Muscle of leg (tissue), 11 donors: ENCODE measurements around the gene CTSV. TPM values are rescaled to one million over a fixed set of nuclear protein-coding genes. Genes with fewer than 3 reads are reported as not detected.
"Not testable (repeated sequence)": the region's sequence is repeated elsewhere in the genome, so short reads cannot be mapped to it uniquely, and the experiment has no call there.

Experiments used
- DNase-seq: peaks from one replicate; pipeline ENCODE4 v3.0.0; 2013
- H3K27ac ChIP-seq: one replicate; pipeline ENCODE4 v1.5.1; 2013; ENCODE audit warnings: mild to moderate bottlenecking, low read length, control low read depth
- H3K27me3 ChIP-seq: one replicate; pipeline ENCODE4 v1.6.1; 2013; ENCODE audit warnings: low read length; ENCODE audit not compliant: control insufficient read depth, insufficient read depth
- H3K36me3 ChIP-seq: one replicate; pipeline ENCODE4 v1.6.1; 2013; ENCODE audit warnings: low read length; ENCODE audit not compliant: control insufficient read depth, insufficient read depth
- H3K4me1 ChIP-seq: one replicate; pipeline ENCODE4 v1.6.1; 2013; ENCODE audit warnings: low read length; ENCODE audit not compliant: control insufficient read depth, insufficient read depth
- H3K4me3 ChIP-seq: one replicate; pipeline ENCODE4 v1.5.1; 2013; ENCODE audit warnings: low read length, control low read depth
- H3K9me3 ChIP-seq: replicated peaks from 2 replicates; pipeline ENCODE4 v1.6.1; 2013; ENCODE audit warnings: low read depth, low read length; ENCODE audit not compliant: control insufficient read depth
- WGBS: methylation state at CpG from one replicate; pipeline ENCODE4 v1.1.5; 2013; ENCODE audit warnings: missing lambda C conversion rate; ENCODE audit not compliant: insufficient coverage; 5-methylcytosine and 5-hydroxymethylcytosine counted together
- polyA plus RNA-seq, 8 donors: library from polyadenylated mRNA; unstranded; fragments of 120-200 nt; gene quantifications; one replicate each; pipeline versions ENCODE4 v1.2.1 to v1.2.3, GENCODE V29; 2013; ENCODE audit warnings: inconsistent platforms in 1 of 8, low replicate concordance in 1 of 8; ENCODE audit not compliant: insufficient read length in 8 of 8, insufficient read depth in 1 of 8
- total RNA-seq: library from RNA; stranded (reverse); fragments of 120-200 nt; gene quantifications from one replicate; pipeline ENCODE4 v1.2.4, GENCODE V29; 2013

The CTSV gene
- total and polyA plus RNA-seq, 9 donors: 0.43 to 1.2 (median 0.65) TPM

DNA sequence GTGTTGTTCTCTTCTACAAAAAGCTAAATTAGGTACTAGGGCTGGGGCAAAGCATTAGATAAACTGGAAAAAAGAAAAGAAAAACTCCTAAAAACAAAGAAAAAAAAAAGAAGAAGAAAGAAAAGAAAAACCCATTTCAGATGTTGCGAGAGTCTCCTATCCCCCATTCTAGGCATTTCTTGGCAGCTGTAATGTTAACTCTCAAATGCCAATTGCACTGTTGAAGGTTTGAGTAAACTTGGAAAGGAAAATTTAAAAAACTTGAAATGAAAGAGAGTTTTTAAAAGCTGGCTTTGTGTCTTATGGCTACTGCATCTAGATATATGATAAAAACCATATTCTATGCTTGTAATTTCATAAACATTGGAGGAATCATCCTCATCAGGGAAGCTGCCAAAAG lies 34.6 kb upstream of the CTSV start:
- Histone ChIP-seq H3K27me3 (peaks cover 41% of the 10 kb centered on the region), H3K4me3 (no peak overlapping the region), H3K9me3 (no peaks in the 10 kb centered on the region), H3K27ac (no peak overlapping the region), H3K36me3 (no peaks in the 10 kb centered on the region), H3K4me1 (peaks cover 7% of the 10 kb centered on the region)
- WGBS: no CpG with 5 or more reads among the region's 1 CpG
- no peak for DNase-seq

DNA sequence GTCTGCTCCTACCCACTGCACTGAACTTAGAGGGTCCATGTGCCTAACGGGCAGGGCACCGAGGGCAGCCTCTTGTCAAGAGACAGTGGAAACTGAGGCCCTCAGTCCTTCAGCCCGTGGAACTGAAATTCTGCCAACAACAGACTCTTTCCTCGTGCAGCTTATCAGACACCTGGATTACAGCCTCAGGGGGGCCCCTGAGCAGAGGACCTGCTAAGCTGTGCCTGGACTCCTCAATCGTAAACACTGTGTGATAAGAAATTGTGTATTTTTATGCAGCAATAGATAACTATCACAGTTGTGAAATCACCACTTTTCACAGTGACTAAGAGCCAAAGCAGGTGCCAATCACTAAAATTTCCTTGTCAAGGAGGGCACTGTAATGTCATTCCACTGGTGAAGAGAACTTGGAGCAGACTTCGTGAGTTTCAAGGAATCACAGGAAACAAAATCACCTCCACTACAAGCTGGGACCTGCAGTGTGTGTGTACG lies 33.4 kb upstream of the CTSV start:
- Histone ChIP-seq H3K4me3 (no peak overlapping the region), H3K27ac (no peak overlapping the region), H3K4me1 (peaks cover 7% of the 10 kb centered on the region), H3K9me3 (no peaks in the 10 kb centered on the region), H3K36me3 (no peaks in the 10 kb centered on the region), H3K27me3 (peaks cover 30% of the 10 kb centered on the region)
- 64% methylated on average over 5 of the region's 7 CpGs for WGBS
- DNase-seq: no peak

DNA sequence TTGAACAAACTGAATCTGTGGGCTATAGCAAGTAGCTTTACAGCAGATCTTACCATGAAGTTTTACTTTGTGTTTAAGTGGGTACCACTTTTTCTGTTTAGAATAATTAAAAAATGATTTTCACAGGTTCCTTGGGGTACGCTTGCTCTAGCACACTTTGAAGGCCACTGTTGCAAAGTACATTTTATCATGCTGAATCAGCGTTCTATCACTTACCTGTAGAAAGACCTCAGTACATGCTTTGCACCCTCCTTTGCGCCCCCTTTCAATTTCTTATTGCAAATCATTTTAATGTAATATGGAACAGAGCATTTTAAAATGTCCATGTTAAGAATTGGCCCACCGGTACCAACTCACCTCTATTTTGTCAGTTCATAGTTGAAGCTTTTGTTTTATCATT lies 31.4 kb upstream of the CTSV start:
- DNase-seq, H3K27ac ChIP-seq, H3K9me3 ChIP-seq, H3K36me3 ChIP-seq, H3K4me3 ChIP-seq, H3K4me1 ChIP-seq: not testable (repeated sequence)
- no CpG with 5 or more reads among the region's 4 CpGs for WGBS
- H3K27me3 ChIP-seq: peaks cover 11% of the 10 kb centered on the region

DNA sequence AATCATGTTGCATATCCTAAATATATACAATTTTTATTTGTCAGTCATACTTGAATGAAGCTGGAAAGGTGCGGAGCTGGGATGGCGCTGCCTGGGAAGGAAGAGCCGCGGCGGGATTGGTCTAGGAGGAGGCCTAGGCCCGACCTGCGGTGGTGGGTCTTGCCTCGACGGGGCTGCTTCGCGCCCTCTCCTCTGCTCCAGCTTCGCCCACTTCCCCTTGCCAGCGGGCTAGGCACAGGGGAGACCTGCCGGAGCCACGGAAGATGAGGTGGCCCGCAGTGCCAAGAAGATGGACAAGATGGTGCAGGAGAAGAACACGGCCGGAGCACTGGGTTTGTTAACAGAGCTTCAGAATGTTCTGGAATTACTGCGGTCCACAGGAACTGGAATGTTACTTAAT lies 28.5 kb upstream of the CTSV start:
- no peak overlapping the region for H3K27ac ChIP-seq
- no peaks in the 10 kb centered on the region for H3K36me3 ChIP-seq
- DNase-seq: no peak
- H3K9me3 ChIP-seq: no peaks in the 10 kb centered on the region
- no peaks in the 10 kb centered on the region for H3K4me1 ChIP-seq
- 96% methylated on average over 17 of the region's 19 CpGs for WGBS
- H3K27me3 ChIP-seq: peaks cover 3% of the 10 kb centered on the region
- no peak overlapping the region for H3K4me3 ChIP-seq

DNA sequence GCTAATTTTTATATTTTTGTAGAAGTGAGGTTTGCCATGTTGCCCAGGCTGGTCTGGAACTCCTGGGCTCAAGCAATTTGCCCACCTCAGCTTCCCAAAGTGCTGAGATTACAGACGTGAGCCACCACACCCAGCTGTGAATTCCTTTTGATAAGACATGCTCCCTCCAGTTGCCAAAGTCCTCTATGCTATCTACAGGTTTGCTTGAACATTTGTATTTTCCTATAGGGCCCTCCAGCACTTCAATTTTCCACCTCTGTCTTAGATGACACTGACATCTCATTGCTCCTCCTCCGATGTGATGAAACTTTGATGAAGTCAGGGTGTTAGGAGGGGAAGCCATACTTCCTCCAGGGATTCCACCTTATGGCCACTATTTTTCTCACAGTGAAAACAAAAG lies 25.2 kb upstream of the CTSV start:
- H3K9me3 ChIP-seq: no peaks in the 10 kb centered on the region
- no peaks in the 10 kb centered on the region for H3K36me3 ChIP-seq
- peaks cover 3% of the 10 kb centered on the region for H3K27me3 ChIP-seq
- H3K27ac ChIP-seq: no peak overlapping the region
- H3K4me3 ChIP-seq: no peak overlapping the region
- no peaks in the 10 kb centered on the region for H3K4me1 ChIP-seq
- no peak for DNase-seq
- WGBS: no CpG with 5 or more reads among the region's 2 CpGs

DNA sequence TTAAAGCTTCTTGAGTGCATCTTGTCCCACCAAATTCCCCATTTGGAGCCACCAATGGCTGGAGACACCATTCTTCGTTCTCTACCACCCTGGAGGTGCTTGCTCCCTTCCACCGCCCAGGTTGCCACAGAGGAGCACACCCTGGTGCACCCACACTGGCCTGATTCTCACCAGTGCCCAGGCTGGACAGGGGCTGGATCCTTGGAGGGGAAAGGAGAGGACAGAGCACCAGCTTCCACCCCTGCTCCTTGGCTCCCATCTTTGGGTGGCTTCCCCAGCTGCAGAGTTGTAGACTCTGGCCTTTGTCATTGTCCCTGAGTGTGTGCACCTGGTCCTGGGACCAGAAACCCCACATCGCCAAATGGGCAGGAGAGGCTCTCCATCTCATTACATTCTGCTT lies 21.9 kb upstream of the CTSV start:
- WGBS: 86% methylated on average over 1 of the region's 3 CpGs
- no peaks in the 10 kb centered on the region for H3K36me3 ChIP-seq
- no peak for DNase-seq
- H3K27ac ChIP-seq: no peak overlapping the region
- H3K4me1 ChIP-seq: no peaks in the 10 kb centered on the region
- H3K4me3 ChIP-seq: no peak overlapping the region
- H3K27me3 ChIP-seq: peaks cover 3% of the 10 kb centered on the region
- no peaks in the 10 kb centered on the region for H3K9me3 ChIP-seq

DNA sequence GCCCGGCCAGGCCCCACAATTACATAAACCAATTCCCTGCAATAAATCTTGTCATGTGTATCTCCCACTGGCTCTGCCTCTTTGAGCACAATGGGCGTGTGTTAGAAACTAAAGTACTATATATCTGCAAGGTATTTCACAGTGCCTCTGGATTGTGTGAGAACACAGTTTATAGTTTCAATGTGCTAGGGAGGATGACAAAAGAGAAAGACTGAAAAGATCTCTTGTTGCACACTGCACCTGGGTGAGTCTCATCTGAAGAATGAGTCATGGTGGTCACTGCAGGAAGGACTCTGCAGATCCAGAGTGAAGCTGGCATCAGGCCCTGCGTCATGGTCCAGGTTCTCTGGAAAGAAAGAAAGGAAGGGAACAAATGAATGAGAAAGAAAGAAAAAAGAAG lies 20.7 kb upstream of the CTSV start:
- peaks cover 3% of the 10 kb centered on the region for H3K27me3 ChIP-seq
- no peak overlapping the region for H3K27ac ChIP-seq
- H3K4me3 ChIP-seq: no peak overlapping the region
- WGBS: 67% methylated on average over 1 of the region's 3 CpGs
- DNase-seq: no peak
- no peaks in the 10 kb centered on the region for H3K4me1 ChIP-seq
- no peaks in the 10 kb centered on the region for H3K9me3 ChIP-seq
- no peaks in the 10 kb centered on the region for H3K36me3 ChIP-seq

DNA sequence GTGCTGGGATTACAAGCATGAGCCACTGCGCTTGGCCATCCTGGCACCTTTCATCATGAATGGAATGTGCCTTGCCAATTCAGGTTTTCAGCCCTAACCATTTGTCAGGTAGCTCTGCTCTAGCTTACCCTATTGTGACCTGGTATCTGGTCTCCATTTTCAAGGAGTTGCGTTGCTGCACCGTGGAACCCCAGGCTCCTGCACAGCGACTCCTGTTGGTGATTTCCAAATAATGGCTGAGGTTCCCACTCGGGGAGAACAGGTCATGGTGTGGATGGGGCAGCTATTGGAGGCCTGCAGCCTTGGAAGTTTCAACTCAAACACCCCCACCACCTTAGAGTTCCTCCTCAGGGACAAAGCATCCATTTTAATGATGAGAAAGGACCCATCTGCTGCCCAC lies 18.7 kb upstream of the CTSV start:
- Histone ChIP-seq H3K4me1 (no peaks in the 10 kb centered on the region), H3K9me3 (no peaks in the 10 kb centered on the region), H3K27ac (no peak overlapping the region), H3K36me3 (no peaks in the 10 kb centered on the region), H3K27me3 (peaks cover 9% of the 10 kb centered on the region), H3K4me3 (no peak overlapping the region)
- no peak for DNase-seq
- WGBS: 90% methylated on average over 4 of the region's 5 CpGs

DNA sequence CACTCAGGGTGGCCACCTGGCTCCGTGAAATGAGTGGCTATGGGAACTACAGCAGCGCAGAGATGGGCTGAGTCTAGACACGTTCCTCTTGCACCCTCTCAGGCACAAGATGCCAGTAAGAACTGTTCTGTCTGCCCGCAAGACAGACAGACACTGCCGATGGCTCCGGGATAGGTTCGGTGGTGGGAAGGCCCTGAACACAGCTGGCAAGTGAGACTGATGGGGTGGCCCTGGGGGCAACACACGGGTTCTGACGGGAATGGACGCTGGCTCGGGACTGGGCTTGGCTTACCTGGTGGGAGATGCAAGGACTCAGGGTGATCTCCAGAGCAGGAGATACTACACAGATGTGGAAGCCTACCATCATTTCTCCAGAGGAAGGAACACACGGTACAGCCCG lies 16.9 kb upstream of the CTSV start:
- not testable (repeated sequence) for H3K27ac ChIP-seq, DNase-seq, H3K9me3 ChIP-seq, H3K27me3 ChIP-seq, H3K36me3 ChIP-seq, H3K4me3 ChIP-seq, H3K4me1 ChIP-seq
- 92% methylated on average over 8 of the region's 13 CpGs for WGBS

DNA sequence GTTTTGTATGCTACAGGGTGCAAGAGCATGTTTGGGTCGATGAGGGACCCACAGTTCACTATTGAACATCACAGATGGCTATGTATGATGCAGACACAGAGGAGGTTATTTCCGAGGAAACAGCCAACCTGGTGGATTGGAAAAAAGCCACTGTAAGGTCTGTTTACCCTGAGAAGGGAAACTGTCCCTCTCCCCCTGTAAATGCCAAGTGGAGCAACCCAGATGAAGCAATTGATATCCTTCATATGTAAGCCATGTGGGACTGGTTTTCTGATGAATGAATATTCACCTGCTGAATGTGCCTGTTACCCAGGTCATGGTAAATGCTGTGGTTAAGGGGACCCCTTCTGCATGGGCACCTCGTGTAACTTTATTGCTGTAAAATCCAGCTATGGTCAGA lies 14.8 kb upstream of the CTSV start:
- Histone ChIP-seq H3K27me3 (peaks cover 8% of the 10 kb centered on the region), H3K4me1 (no peaks in the 10 kb centered on the region), H3K36me3 (no peaks in the 10 kb centered on the region), H3K27ac (no peak overlapping the region), H3K9me3 (no peaks in the 10 kb centered on the region), H3K4me3 (no peak overlapping the region)
- no peak for DNase-seq
- WGBS: 25% methylated on average over 2 of the region's 3 CpGs

DNA sequence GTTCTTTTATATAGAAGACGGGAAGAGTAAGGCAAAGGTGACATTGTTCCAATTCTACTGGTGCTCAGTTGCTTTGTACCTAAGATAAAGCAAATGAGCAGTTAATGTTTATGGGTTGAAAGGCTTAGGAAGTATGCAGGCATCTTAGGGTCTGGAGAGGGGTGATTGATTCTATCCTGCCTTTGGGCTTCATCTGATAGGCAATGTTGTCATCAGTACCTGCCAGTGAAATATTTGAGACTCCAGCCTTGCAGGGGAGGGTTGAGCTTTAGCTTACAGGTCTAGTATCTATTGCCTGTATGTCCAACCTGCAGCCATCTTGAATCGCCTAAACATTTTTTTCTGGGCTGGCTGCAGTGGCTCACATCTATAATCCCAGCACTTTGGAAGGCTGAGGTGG lies 13.8 kb upstream of the CTSV start:
- no peak overlapping the region for H3K4me3 ChIP-seq
- H3K9me3 ChIP-seq: no peaks in the 10 kb centered on the region
- DNase-seq: no peak
- 68% methylated on average over 2 of the region's 2 CpGs for WGBS
- no peaks in the 10 kb centered on the region for H3K36me3 ChIP-seq
- H3K27ac ChIP-seq: no peak overlapping the region
- H3K27me3 ChIP-seq: peaks cover 8% of the 10 kb centered on the region
- no peaks in the 10 kb centered on the region for H3K4me1 ChIP-seq
